HG03378 (cell line): ENCODE data around the gene AMMECR1L.
A peak's percentile ranks its signal among the peaks of the same experiment; 100 is the strongest.

Source experiments
- ATAC-seq: cut with Tn5 transposase; IDR thresholded peaks from one replicate; pipeline ENCODE4 v1.9.1; 2021; ENCODE audit warnings: mild to moderate bottlenecking, moderate library complexity; ENCODE audit not compliant: unreplicated experiment

AMMECR1L gene

GRCh38 chr2:127887776-127888130, 2.0 kb upstream of the AMMECR1L start:
- no peak for ATAC-seq

- ATAC-seq = no peak
Observed at GRCh38 chr2:127887082-127887775, 1.5 kb upstream of the AMMECR1L start.

GRCh38 chr2:127886593-127886935, 808 bp upstream of the AMMECR1L start:
- peak; percentile 26 for ATAC-seq

- peak; percentile 1 for ATAC-seq
Observed at GRCh38 chr2:127884861-127885740, 655 bp downstream of the AMMECR1L start.

GRCh38 chr2:127884436-127884835, 1.3 kb downstream of the AMMECR1L start:
- no peak for ATAC-seq

GRCh38 chr2:127879899-127880298, 5.9 kb downstream of the AMMECR1L start:
- no peak for ATAC-seq

GRCh38 chr2:127877626-127878025, 8.1 kb downstream of the AMMECR1L start:
- ATAC-seq = no peak

GRCh38 chr2:127877136-127877535, 8.6 kb downstream of the AMMECR1L start:
- ATAC-seq = no peak

GRCh38 chr2:127874378-127875269, 11.1 kb downstream of the AMMECR1L start:
- ATAC-seq = no peak

GRCh38 chr2:127873707-127874303, 12.0 kb downstream of the AMMECR1L start:
- ATAC-seq = no peak

- no peak for ATAC-seq
Observed at GRCh38 chr2:127872354-127872753, 13.4 kb downstream of the AMMECR1L start.

GRCh38 chr2:127865926-127866325, 19.8 kb downstream of the AMMECR1L start:
- ATAC-seq = no peak

- ATAC-seq = no peak
Observed at GRCh38 chr2:127864877-127865276, 20.9 kb downstream of the AMMECR1L start.

- no peak for ATAC-seq
Observed at GRCh38 chr2:127862228-127862627, 23.5 kb downstream of the AMMECR1L start.

- no peak for ATAC-seq
Observed at GRCh38 chr2:127860130-127860529, 25.6 kb downstream of the AMMECR1L start.

GRCh38 chr2:127859712-127860085, 26.1 kb downstream of the AMMECR1L start:
- no peak for ATAC-seq

- ATAC-seq = no peak
Observed at GRCh38 chr2:127857265-127857808, 28.4 kb downstream of the AMMECR1L start.

- no peak for ATAC-seq
Observed at GRCh38 chr2:127853671-127854070, 32.1 kb downstream of the AMMECR1L start.

- ATAC-seq = no peak
Observed at GRCh38 chr2:127852388-127852787, 33.4 kb downstream of the AMMECR1L start.

GRCh38 chr2:127847931-127848330, 37.8 kb downstream of the AMMECR1L start:
- ATAC-seq = no peak

GRCh38 chr2:127844973-127845372, 40.8 kb downstream of the AMMECR1L start:
- no peak for ATAC-seq
